HepG2 (cell line): ENCODE measurements around the gene TMEM107. TPM values are rescaled to one million over a fixed set of nuclear protein-coding genes. Genes with fewer than 3 reads are reported as not detected.

Experiments used
- ATM ChIP-seq: fragments of 450-650 bp; IDR thresholded peaks from 2 replicates; pipeline ENCODE4 v1.7.1; 2017; ENCODE audit warnings: mild to moderate bottlenecking, borderline replicate concordance
- DMAP1 ChIP-seq: IDR thresholded peaks from 2 replicates; pipeline ENCODE4 v1.6.1; 2016
- FLYWCH1 ChIP-seq: sonication (generic); formaldehyde crosslinking; IDR thresholded peaks from 2 replicates; pipeline ENCODE4 v1.8.1; 2023; ENCODE audit warnings: mild to moderate bottlenecking, missing genetic modification reagents
- IRF9 ChIP-seq: sonication (generic); formaldehyde crosslinking; IDR thresholded peaks from 2 replicates; pipeline ENCODE4 v1.8.0; 2022; ENCODE audit warnings: missing genetic modification reagents, mild to moderate bottlenecking, borderline replicate concordance
- JUN ChIP-seq: sonication (generic); formaldehyde crosslinking; IDR thresholded peaks from 2 replicates; pipeline ENCODE4 v1.4.0; 2020; ENCODE audit warnings: mild to moderate bottlenecking, missing genetic modification reagents
- KAT8 ChIP-seq: IDR thresholded peaks from 2 replicates; pipeline ENCODE4 v1.6.1; 2016; ENCODE audit warnings: missing genetic modification reagents, missing compliant biosample characterization
- KDM5B ChIP-seq: sonication (generic); formaldehyde crosslinking; IDR thresholded peaks from 2 replicates; pipeline ENCODE4 v1.4.0; 2020; ENCODE audit warnings: missing genetic modification reagents, mild to moderate bottlenecking, borderline replicate concordance
- MAFF ChIP-seq: IDR thresholded peaks from 2 replicates; pipeline ENCODE4 v1.6.1; 2011; ENCODE audit warnings: low read depth, low read length, improper control_type of control experiment
- MTF2 ChIP-seq: sonication (generic); formaldehyde crosslinking; IDR thresholded peaks from 2 replicates; pipeline ENCODE4 v1.5.0; 2020; ENCODE audit warnings: missing genetic modification reagents, borderline replicate concordance
- NFIC ChIP-seq: IDR thresholded peaks from 2 replicates; pipeline ENCODE4 v1.6.1; 2012; ENCODE audit warnings: mild to moderate bottlenecking, low read length, inconsistent platforms
- YEATS4 ChIP-seq: sonication (generic); formaldehyde crosslinking; IDR thresholded peaks from 2 replicates; pipeline ENCODE4 v1.4.0; 2020; ENCODE audit warnings: missing genetic modification reagents, borderline replicate concordance
- ZBTB2 ChIP-seq: sonication (generic); formaldehyde crosslinking; IDR thresholded peaks from 2 replicates; pipeline ENCODE4 v1.8.0; 2022; ENCODE audit warnings: low read depth, missing genetic modification reagents
- ZEB1 ChIP-seq: IDR thresholded peaks from 2 replicates; pipeline ENCODE4 v1.6.1; 2012; ENCODE audit warnings: mild to moderate bottlenecking, low read depth, inconsistent platforms; ENCODE audit not compliant: insufficient replicate concordance
- ZFP36 ChIP-seq: fragments of 150-350 bp; IDR thresholded peaks from 2 replicates; pipeline ENCODE4 v1.6.1; 2018; ENCODE audit warnings: borderline replicate concordance, low read length, low read depth; ENCODE audit not compliant: partially characterized antibody
- ZKSCAN8 ChIP-seq: IDR thresholded peaks from 2 replicates; pipeline ENCODE4 v1.6.1; 2016; ENCODE audit warnings: borderline replicate concordance, missing genetic modification reagents, missing compliant biosample characterization
- ZMYM3 ChIP-seq: sonication (generic); formaldehyde crosslinking; IDR thresholded peaks from 2 replicates; pipeline ENCODE4 v1.5.1; 2020; ENCODE audit warnings: mild to moderate bottlenecking, missing genetic modification reagents
- ZNF550 ChIP-seq: sonication (generic); formaldehyde crosslinking; IDR thresholded peaks from 2 replicates; pipeline ENCODE4 v1.4.0; 2020; ENCODE audit warnings: mild to moderate bottlenecking, missing genetic modification reagents, borderline replicate concordance
- ZNF710 ChIP-seq: sonication (generic); formaldehyde crosslinking; IDR thresholded peaks from 2 replicates; pipeline ENCODE4 v1.5.0; 2020; ENCODE audit warnings: mild to moderate bottlenecking, missing genetic modification reagents, borderline replicate concordance
- ZNF747 ChIP-seq: sonication (generic); formaldehyde crosslinking; IDR thresholded peaks from 2 replicates; pipeline ENCODE4 v1.8.1; 2023; ENCODE audit warnings: missing genetic modification reagents, mild to moderate bottlenecking, borderline replicate concordance
- ZNF83 ChIP-seq: sonication (generic); formaldehyde crosslinking; IDR thresholded peaks from 2 replicates; pipeline ENCODE4 v1.4.0; 2020; ENCODE audit warnings: missing genetic modification reagents, mild to moderate bottlenecking, borderline replicate concordance
- ZSCAN22 ChIP-seq: sonication (generic); formaldehyde crosslinking; IDR thresholded peaks from 2 replicates; pipeline ENCODE4 v1.4.0; 2020; ENCODE audit warnings: mild to moderate bottlenecking, missing genetic modification reagents
- polyA plus RNA-seq, 8 experiments: library from polyadenylated mRNA; depleted of rRNA in 3 of 8; stranded (reverse) in 7 of 8; unstranded in 1 of 8; fragments of >200 nt; fragmentation: Illumina TruSeq in 4 of 8; extraction: Trizol in 4 of 8; gene quantifications; 2 replicates each; pipeline versions ENCODE4 v1.2.1 to v1.2.3, GENCODE V29; 2011 to 2016; ENCODE audit warnings: low read depth in 4 of 8, missing spikeins in 1 of 8, mixed read lengths in 1 of 8; ENCODE audit not compliant: insufficient read depth in 1 of 8
- total RNA-seq, 5 experiments: library from RNA; depleted of rRNA; stranded (reverse); fragments of >200 nt; fragmentation: Illumina TruSeq; extraction: Trizol; gene quantifications; 2 replicates each; pipeline ENCODE4 v1.2.3, GENCODE V29; 2016; ENCODE audit warnings: low read depth in 1 of 5

Gene TMEM107
- total and polyA plus RNA-seq, 2 of the 13 experiments (the other 11 are each of a cell fraction or from before 2014, with no cell fraction given), result 7.2 to 15.3 TPM

- no peak for TF ChIP-seq ATM
- TF ChIP-seq MTF2, result no peak
- TF ChIP-seq ZKSCAN8, result peak; percentile 61; the same call in 1 of the 2 replicates
- no peak for TF ChIP-seq ZNF550 (CRISPR knock-in tag)
- no peak for TF ChIP-seq ZNF747 (CRISPR knock-in tag)
- TF ChIP-seq JUN (CRISPR knock-in tag), result no peak
- peak; percentile 81; the same call in 1 of the 2 replicates for TF ChIP-seq IRF9 (CRISPR knock-in tag)
- peak; percentile 16; the same call in 1 of the 2 replicates for TF ChIP-seq KAT8
- TF ChIP-seq FLYWCH1 (CRISPR knock-in tag), result no peak
- TF ChIP-seq ZNF83 (CRISPR knock-in tag), result no peak
- no peak for TF ChIP-seq MAFF
- peak; percentile 35; the same call in 1 of the 2 replicates for TF ChIP-seq YEATS4 (CRISPR knock-in tag)
- peak; percentile 11 for TF ChIP-seq ZEB1
- TF ChIP-seq ZSCAN22 (CRISPR knock-in tag), result no peak
- TF ChIP-seq ZFP36, result no peak
- no peak for TF ChIP-seq ZMYM3
- TF ChIP-seq NFIC, result peak; percentile 57; the same call in 1 of the 2 replicates
- 0 out of 2 replicates have a peak, but pooled peaks have one; percentile 9 for TF ChIP-seq ZNF710 (CRISPR knock-in tag)
- TF ChIP-seq ZBTB2 (CRISPR knock-in tag), result no peak; the same call in 1 of the 2 replicates
- TF ChIP-seq KDM5B, result no peak
- peak; percentile 53 for TF ChIP-seq DMAP1 (CRISPR knock-in tag)
These were observed 11.5 kb upstream of the TMEM107 start (continued) for GRCh38 chr17:8187517-8188262.
